GM06990 (cell line): ENCODE results near the gene CR1L.
"Not testable (repeated sequence)": the region's sequence is repeated elsewhere in the genome, so short reads cannot be mapped to it uniquely, and the experiment has no call there.

Source experiments
- DNase-seq: peaks from one replicate; pipeline ENCODE4 v3.0.0-alpha.2; 2011; ENCODE audit not compliant: insufficient read length; ENCODE audit errors: extremely low read depth
- H3K27me3 ChIP-seq: replicated peaks from 2 replicates; pipeline ENCODE4 v1.6.0; 2011; ENCODE audit warnings: low read length; ENCODE audit not compliant: control insufficient read depth, insufficient read depth
- H3K36me3 ChIP-seq: 2 replicates; pipeline ENCODE4 v1.5.1; 2011; ENCODE audit warnings: low read length; ENCODE audit not compliant: control insufficient read depth, insufficient read depth
- H3K4me3 ChIP-seq: replicated peaks from 2 replicates; pipeline ENCODE4 v1.5.1; 2011; ENCODE audit warnings: low read depth, mild to moderate bottlenecking, control low read depth, low read length
- TF ChIP-seq, protein P1 (sequence below): IDR thresholded peaks from 2 replicates; pipeline ENCODE4 v1.5.1; 2011; ENCODE audit warnings: low read length, control low read depth, mild to moderate bottlenecking, inconsistent platforms; ENCODE audit not compliant: insufficient read depth, poor library complexity, severe bottlenecking

The CR1L gene

GRCh38 chr1:207747627-207748492 lies 102.9 kb downstream of the CR1L start:
- TF ChIP-seq, protein P1, sequence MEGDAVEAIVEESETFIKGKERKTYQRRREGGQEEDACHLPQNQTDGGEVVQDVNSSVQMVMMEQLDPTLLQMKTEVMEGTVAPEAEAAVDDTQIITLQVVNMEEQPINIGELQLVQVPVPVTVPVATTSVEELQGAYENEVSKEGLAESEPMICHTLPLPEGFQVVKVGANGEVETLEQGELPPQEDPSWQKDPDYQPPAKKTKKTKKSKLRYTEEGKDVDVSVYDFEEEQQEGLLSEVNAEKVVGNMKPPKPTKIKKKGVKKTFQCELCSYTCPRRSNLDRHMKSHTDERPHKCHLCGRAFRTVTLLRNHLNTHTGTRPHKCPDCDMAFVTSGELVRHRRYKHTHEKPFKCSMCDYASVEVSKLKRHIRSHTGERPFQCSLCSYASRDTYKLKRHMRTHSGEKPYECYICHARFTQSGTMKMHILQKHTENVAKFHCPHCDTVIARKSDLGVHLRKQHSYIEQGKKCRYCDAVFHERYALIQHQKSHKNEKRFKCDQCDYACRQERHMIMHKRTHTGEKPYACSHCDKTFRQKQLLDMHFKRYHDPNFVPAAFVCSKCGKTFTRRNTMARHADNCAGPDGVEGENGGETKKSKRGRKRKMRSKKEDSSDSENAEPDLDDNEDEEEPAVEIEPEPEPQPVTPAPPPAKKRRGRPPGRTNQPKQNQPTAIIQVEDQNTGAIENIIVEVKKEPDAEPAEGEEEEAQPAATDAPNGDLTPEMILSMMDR = no peak
- Histone ChIP-seq H3K36me3 (no peaks in the 10 kb centered on the region), H3K4me3 (no peak overlapping the region), H3K27me3 (no peaks in the 10 kb centered on the region)
- no peak for DNase-seq

DNA sequence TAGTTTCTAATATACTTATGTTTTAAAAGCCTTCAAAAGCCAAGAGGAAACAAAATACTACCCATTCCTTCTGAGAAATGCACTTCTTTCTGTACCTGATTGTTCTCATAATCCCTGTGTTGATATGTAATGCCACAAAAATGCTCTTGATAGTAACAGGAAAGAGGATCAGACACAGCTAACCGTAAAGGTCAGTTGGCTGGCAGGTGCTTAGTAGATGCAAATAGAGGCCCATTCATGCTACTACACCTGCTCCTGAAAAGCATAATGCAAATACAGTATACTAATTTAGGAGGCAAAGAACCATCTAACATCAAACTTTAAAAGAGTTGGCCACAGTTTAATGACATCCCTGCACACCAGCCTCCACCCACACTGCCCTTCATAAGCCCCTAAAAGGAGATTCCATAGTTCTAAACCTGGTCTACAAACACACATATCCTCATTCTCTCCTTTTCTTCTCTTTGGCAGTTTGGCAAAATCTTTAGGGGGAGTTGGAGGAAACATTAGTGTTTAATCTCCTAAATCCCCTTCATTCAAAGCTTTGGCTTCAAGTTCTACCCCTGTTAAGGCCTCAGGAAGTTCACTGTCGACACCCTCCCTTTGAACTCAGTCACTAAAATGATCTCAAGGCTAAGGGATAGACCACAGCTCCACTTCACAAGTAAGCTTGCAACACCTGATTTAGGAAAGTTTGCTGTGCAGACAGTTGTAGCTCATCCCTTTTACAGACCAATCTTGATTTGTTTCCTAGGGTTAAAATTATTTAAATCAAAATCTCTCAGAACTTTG lies 104.0 kb downstream of the CR1L start:
- Histone ChIP-seq H3K36me3 (no peaks in the 10 kb centered on the region), H3K27me3 (no peaks in the 10 kb centered on the region), H3K4me3 (no peak overlapping the region)
- TF ChIP-seq, protein P1 = no peak
- no peak for DNase-seq

DNA sequence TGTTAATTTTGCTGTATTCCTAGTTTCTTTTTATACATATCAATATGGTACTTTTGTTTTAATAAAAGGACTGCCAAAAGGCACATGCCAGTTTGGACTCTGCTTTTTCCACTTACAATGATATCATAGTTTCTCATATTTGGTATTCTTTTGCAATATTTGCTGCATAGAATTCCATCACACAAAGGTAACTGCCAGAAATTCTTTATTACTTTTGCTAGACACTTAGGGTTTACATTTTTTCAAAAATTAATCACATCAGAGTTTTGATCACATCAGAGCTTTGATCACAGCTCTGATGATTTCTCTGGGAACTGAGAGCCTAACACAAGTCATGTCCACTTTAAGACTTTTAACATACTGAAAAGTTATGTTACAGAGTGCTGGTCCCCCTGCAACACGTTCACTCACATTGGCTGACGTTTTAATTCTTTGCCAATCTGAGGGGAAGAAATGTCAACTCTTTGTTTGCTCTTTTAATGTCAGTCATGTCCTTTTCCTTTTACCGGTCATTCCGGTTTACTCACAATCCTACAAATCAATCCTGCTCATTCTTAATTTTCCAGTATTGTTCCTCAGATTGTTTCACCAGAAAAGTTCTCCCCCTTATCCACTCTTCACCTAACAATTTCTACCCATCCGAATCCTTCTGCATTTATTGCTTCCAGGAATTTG lies 105.8 kb downstream of the CR1L start:
- Histone ChIP-seq H3K27me3 (no peaks in the 10 kb centered on the region), H3K36me3 (no peaks in the 10 kb centered on the region), H3K4me3 (peak overlapping the region; percentile 96)
- DNase-seq = no peak
- TF ChIP-seq, protein P1 = no peak

DNA sequence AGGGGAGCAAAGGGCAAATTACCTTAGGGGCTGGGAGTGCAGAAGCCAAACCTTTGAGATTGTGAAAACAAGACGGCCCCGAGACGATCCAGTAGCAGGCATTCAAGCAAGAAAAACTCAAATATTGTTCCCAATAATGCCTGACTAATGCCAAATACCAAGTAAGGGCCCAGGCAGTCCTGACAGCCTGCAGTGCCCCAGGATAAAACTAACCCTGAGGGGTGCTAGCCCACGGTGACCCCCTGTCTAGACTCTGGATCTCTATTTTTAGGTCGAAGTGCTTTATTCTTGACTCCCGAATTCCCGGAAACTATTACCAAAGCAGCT lies 106.5 kb downstream of the CR1L start:
- DNase-seq, H3K36me3 ChIP-seq: not testable (repeated sequence)
- H3K4me3 ChIP-seq = peak overlapping the region; percentile 96

DNA sequence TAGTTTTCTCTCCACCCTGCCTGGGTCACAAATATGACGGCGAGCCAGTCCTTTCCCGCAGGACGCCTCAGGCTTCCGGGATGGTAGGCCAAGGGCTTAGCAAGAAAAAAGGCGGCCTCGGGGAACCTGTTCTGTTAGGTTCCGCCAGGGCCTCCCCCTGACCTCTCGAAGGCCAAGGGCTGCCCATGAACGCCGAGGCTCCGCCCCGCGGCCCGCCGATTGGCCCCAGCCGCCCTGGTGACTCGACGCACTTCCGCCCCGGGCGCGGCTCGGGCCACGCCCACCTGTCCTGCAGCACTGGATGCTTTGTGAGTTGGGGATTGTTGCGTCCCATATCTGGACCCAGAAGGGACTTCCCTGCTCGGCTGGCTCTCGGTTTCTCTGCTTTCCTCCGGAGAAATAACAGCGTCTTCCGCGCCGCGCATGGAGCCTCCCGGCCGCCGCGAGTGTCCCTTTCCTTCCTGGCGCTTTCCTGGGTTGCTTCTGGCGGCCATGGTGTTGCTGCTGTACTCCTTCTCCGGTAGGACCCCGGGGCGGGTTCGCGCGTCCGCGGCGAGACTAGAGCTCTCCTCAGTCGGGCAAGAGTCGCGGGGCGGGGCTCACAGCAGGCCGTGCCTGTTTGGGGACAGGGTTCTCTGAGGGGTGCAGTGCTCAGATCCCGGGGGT lies 107.0 kb downstream of the CR1L start, which contains the start of gene CD46:
CD46 (plus strand) TSS at position 265 of the 666 bp plus-strand sequence; CDS start at position 424, 159 bp downstream.
- TF ChIP-seq, protein P1 = no peak
- H3K4me3 ChIP-seq = peak within 1 kb of the TSS; percentile 96
- no peaks in the 10 kb centered on the region for H3K36me3 ChIP-seq
- peak; percentile 98 for DNase-seq
- no peaks in the 10 kb centered on the region for H3K27me3 ChIP-seq

More for the DNA sequence above, 106.5 kb downstream of the CR1L start:
- not testable (repeated sequence) for H3K27me3 ChIP-seq
